Duodenal mucosa (tissue), 2 donors: ENCODE measurements around the gene CACNA2D3.

ENCODE experiments used
- H3K27ac ChIP-seq: one replicate; pipeline ENCODE4 v1.7.0; 2013; ENCODE audit warnings: low read depth, low read length
- H3K27me3 ChIP-seq, 2 donors: one replicate each; pipeline ENCODE4 v1.7.0; 2013; ENCODE audit warnings: low read length in 2 of 2, control low read depth in 1 of 2; ENCODE audit not compliant: insufficient read depth in 2 of 2, control insufficient read depth in 1 of 2
- H3K36me3 ChIP-seq, 2 donors: one replicate each; pipeline ENCODE4 v1.7.0; 2013; ENCODE audit warnings: low read length in 2 of 2, control low read depth in 1 of 2; ENCODE audit not compliant: insufficient read depth in 2 of 2, control insufficient read depth in 1 of 2
- H3K4me1 ChIP-seq, 2 donors: one replicate each; pipeline ENCODE4 v1.7.0; 2013; ENCODE audit warnings: low read length in 2 of 2, control low read depth in 1 of 2; ENCODE audit not compliant: insufficient read depth in 2 of 2, control insufficient read depth in 1 of 2
- H3K4me3 ChIP-seq, 2 donors: one replicate each; pipeline ENCODE4 v1.7.0; 2013; ENCODE audit warnings: low read length in 2 of 2, low read depth in 1 of 2
- H3K9ac ChIP-seq, 2 donors: one replicate each; pipeline ENCODE4 v1.7.0; 2013; ENCODE audit warnings: low read length in 2 of 2, low read depth in 1 of 2
- H3K9me3 ChIP-seq, 2 donors: one replicate each; pipeline ENCODE4 v1.7.0; 2013; ENCODE audit warnings: low read length in 2 of 2, control low read depth in 1 of 2; ENCODE audit not compliant: control insufficient read depth in 1 of 2

CACNA2D3 gene

GRCh38 chr3:54792584-54792983 lies 670.2 kb downstream of the CACNA2D3 start:
- no peak overlapping the region for H3K4me3 ChIP-seq
- H3K27me3 ChIP-seq, result no peaks in the 10 kb centered on the region
- no peak overlapping the region for H3K9ac ChIP-seq
- H3K4me1 ChIP-seq, result peaks cover 0 to 6% of the 10 kb centered on the region in 2 donors
- H3K27ac ChIP-seq, result no peak overlapping the region
- no peaks in the 10 kb centered on the region for H3K9me3 ChIP-seq
- no peaks in the 10 kb centered on the region for H3K36me3 ChIP-seq

- H3K27ac ChIP-seq, result no peak overlapping the region
- no peak overlapping the region for H3K4me3 ChIP-seq
- no peaks in the 10 kb centered on the region for H3K36me3 ChIP-seq
- H3K9me3 ChIP-seq, result no peaks in the 10 kb centered on the region
- H3K9ac ChIP-seq, result no peak overlapping the region
- no peaks in the 10 kb centered on the region for H3K27me3 ChIP-seq
- peaks cover 0 to 6% of the 10 kb centered on the region in 2 donors for H3K4me1 ChIP-seq
Observed at GRCh38 chr3:54793171-54793570, 670.8 kb downstream of the CACNA2D3 start.

GRCh38 chr3:54797111-54797510 lies 674.8 kb downstream of the CACNA2D3 start:
- no peak overlapping the region for H3K27ac ChIP-seq

GRCh38 chr3:54800478-54800877 lies 678.1 kb downstream of the CACNA2D3 start:
- no peaks in the 10 kb centered on the region for H3K9me3 ChIP-seq
- H3K9ac ChIP-seq, result no peak overlapping the region
- no peaks in the 10 kb centered on the region for H3K4me1 ChIP-seq
- H3K4me3 ChIP-seq, result no peak overlapping the region
- H3K36me3 ChIP-seq, result no peaks in the 10 kb centered on the region
- H3K27ac ChIP-seq, result no peak overlapping the region
- no peaks in the 10 kb centered on the region for H3K27me3 ChIP-seq

More at GRCh38 chr3:54797111-54797510, 674.8 kb downstream of the CACNA2D3 start:
- Histone ChIP-seq H3K9ac (no peak overlapping the region), H3K4me1 (peaks cover 0 to 6% of the 10 kb centered on the region in 2 donors), H3K36me3 (no peaks in the 10 kb centered on the region), H3K27me3 (no peaks in the 10 kb centered on the region), H3K4me3 (no peak overlapping the region), H3K9me3 (no peaks in the 10 kb centered on the region)

GRCh38 chr3:54801977-54802376 lies 679.6 kb downstream of the CACNA2D3 start:
- no peak overlapping the region for H3K4me3 ChIP-seq
- H3K9ac ChIP-seq, result no peak overlapping the region
- H3K9me3 ChIP-seq, result no peaks in the 10 kb centered on the region
- H3K36me3 ChIP-seq, result no peaks in the 10 kb centered on the region
- H3K27me3 ChIP-seq, result no peaks in the 10 kb centered on the region
- no peaks in the 10 kb centered on the region for H3K4me1 ChIP-seq
- no peak overlapping the region for H3K27ac ChIP-seq

GRCh38 chr3:54810401-54810800 lies 688.0 kb downstream of the CACNA2D3 start:
- Histone ChIP-seq H3K4me3 (no peak overlapping the region), H3K27me3 (no peaks in the 10 kb centered on the region), H3K4me1 (no peaks in the 10 kb centered on the region), H3K9me3 (no peaks in the 10 kb centered on the region), H3K27ac (no peak overlapping the region), H3K36me3 (no peaks in the 10 kb centered on the region), H3K9ac (no peak overlapping the region)

GRCh38 chr3:54814224-54814623 lies 691.9 kb downstream of the CACNA2D3 start:
- Histone ChIP-seq H3K36me3 (no peaks in the 10 kb centered on the region), H3K9ac (no peak overlapping the region), H3K27me3 (no peaks in the 10 kb centered on the region), H3K9me3 (no peaks in the 10 kb centered on the region), H3K4me1 (no peaks in the 10 kb centered on the region), H3K4me3 (no peak overlapping the region), H3K27ac (no peak overlapping the region)

- no peak overlapping the region for H3K4me3 ChIP-seq
Observed at GRCh38 chr3:54817628-54818027, 695.3 kb downstream of the CACNA2D3 start.

GRCh38 chr3:54818486-54818885 lies 696.1 kb downstream of the CACNA2D3 start:
- H3K36me3 ChIP-seq, result no peaks in the 10 kb centered on the region

More at GRCh38 chr3:54817628-54818027, 695.3 kb downstream of the CACNA2D3 start:
- no peaks in the 10 kb centered on the region for H3K4me1 ChIP-seq
- no peak overlapping the region for H3K9ac ChIP-seq
- H3K36me3 ChIP-seq, result no peaks in the 10 kb centered on the region
- H3K27ac ChIP-seq, result no peak overlapping the region
- no peaks in the 10 kb centered on the region for H3K27me3 ChIP-seq
- H3K9me3 ChIP-seq, result no peaks in the 10 kb centered on the region

GRCh38 chr3:54818942-54819341 lies 696.6 kb downstream of the CACNA2D3 start:
- Histone ChIP-seq H3K36me3 (no peaks in the 10 kb centered on the region), H3K4me3 (no peak overlapping the region), H3K9me3 (no peaks in the 10 kb centered on the region), H3K4me1 (no peaks in the 10 kb centered on the region), H3K9ac (no peak overlapping the region), H3K27me3 (no peaks in the 10 kb centered on the region), H3K27ac (no peak overlapping the region)

More at GRCh38 chr3:54818486-54818885, 696.1 kb downstream of the CACNA2D3 start:
- Histone ChIP-seq H3K9ac (no peak overlapping the region), H3K9me3 (no peaks in the 10 kb centered on the region), H3K4me1 (no peaks in the 10 kb centered on the region), H3K27me3 (no peaks in the 10 kb centered on the region), H3K27ac (no peak overlapping the region), H3K4me3 (no peak overlapping the region)

- no peak overlapping the region for H3K27ac ChIP-seq
- no peaks in the 10 kb centered on the region for H3K9me3 ChIP-seq
- no peaks in the 10 kb centered on the region for H3K36me3 ChIP-seq
- H3K4me3 ChIP-seq, result no peak overlapping the region
- no peaks in the 10 kb centered on the region for H3K27me3 ChIP-seq
- H3K9ac ChIP-seq, result no peak overlapping the region
- no peaks in the 10 kb centered on the region for H3K4me1 ChIP-seq
Observed at GRCh38 chr3:54819946-54820345, 697.6 kb downstream of the CACNA2D3 start.
